Bronchial smooth muscle cell (primary cell): ENCODE measurements around the gene TRIM2. TPM values are rescaled to one million over a fixed set of nuclear protein-coding genes. Genes with fewer than 3 reads are reported as not detected.

Experiments
- total RNA-seq: library from RNA; depleted of rRNA; stranded (reverse); fragments of >200 nt; gene quantifications from 2 replicates; pipeline ENCODE4 v1.2.1, GENCODE V29; 2014

The TRIM2 gene
- total RNA-seq: 72.0 and 132 TPM in 2 replicates

GRCh38 chr4:153204247-153204671 is at the start of gene TRIM2:
Gene TRIM2 (plus strand): TSS chr4:153204443. CDS start chr4:153204531, 88 bp downstream.

DNA sequence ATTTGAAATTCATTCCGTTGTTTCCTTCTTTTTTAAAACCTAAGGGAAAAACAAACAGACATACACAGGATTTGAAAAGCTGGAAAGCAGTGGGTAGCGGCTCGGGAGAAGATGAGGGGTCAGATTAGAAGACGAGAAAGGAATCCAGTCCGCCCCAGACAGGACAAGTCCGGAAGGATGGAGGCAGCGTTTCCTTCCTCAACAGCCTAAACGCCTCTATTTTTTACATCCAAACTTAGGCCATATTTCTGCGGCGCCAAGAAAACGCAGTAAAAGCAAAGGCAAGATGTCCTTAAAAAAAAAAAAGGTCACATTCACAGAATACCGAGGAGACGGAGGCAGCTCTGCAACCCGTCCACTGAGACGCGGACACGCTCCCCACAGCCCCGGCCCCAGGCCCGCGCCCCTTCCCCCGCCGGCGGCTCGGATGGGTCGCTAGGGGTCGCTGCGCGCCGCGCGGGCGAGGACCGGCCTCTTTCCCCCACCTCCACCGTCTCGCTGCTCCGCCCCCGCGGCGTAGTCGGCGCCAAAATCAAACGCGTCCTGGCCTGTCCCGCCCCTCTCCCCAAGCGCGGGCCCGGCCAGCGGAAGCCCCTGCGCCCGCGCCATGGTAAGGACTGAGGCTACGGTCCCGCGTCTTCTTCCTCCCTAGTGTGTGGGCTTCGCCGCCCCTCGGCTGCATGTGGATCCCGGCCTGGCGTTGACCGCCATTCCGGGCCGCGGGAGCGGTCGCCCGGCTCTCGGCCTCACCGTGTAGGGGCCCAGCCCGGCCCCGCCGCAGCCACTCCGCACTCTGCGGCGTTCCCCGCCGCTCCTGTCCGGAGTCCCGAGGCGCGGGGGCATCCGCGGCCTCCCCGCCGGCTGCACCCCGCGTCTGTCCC is 140.1 kb downstream of the TRIM2 start, which contains the start of gene MND1:
Gene MND1 (plus strand): TSS at position 558 of the 881 bp plus-strand sequence. CDS start 50 bp downstream, at position 608.

Other genes with a start within 250 kb of the TRIM2 start
- gene MND1, start 140.2 kb downstream of the TRIM2 start, total RNA-seq: 1.4 and 4.7 TPM in 2 replicates